Measurements from ENCODE around the gene MELK.

DNA sequence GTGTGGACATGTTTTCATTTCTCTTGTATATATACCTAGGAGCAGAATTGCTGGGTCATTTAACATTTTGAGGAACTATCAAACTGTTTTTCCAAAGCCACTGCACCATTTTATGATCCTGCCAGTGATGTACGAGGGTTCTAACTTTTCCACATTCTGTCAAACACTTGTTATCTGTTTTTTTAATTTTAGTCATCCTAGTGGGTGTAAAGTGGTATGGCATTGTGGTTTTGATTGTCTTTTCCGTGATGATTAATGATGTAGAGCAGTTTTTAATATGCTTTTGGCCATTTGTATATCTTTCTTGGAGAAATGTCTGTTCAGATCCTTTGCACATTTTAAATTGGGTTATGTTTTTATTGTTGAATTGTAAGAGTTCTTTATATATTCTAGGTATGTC, 107.0 kb downstream of the MELK start:
- TF ChIP-seq, protein P1, sequence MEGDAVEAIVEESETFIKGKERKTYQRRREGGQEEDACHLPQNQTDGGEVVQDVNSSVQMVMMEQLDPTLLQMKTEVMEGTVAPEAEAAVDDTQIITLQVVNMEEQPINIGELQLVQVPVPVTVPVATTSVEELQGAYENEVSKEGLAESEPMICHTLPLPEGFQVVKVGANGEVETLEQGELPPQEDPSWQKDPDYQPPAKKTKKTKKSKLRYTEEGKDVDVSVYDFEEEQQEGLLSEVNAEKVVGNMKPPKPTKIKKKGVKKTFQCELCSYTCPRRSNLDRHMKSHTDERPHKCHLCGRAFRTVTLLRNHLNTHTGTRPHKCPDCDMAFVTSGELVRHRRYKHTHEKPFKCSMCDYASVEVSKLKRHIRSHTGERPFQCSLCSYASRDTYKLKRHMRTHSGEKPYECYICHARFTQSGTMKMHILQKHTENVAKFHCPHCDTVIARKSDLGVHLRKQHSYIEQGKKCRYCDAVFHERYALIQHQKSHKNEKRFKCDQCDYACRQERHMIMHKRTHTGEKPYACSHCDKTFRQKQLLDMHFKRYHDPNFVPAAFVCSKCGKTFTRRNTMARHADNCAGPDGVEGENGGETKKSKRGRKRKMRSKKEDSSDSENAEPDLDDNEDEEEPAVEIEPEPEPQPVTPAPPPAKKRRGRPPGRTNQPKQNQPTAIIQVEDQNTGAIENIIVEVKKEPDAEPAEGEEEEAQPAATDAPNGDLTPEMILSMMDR (IDR thresholded peaks at IDR 0.05): no peak
- TF ChIP-seq POLR2A (IDR thresholded peaks at IDR 0.05): no peak
